GM18907 (cell line): ENCODE measurements around the gene SORBS1.
"Not testable (repeated sequence)": the region's sequence is repeated elsewhere in the genome, so short reads cannot be mapped to it uniquely, and the experiment has no call there.

Experiments
- ATAC-seq: cut with Tn5 transposase; IDR thresholded peaks from one replicate; pipeline ENCODE4 v1.9.1; 2021; ENCODE audit warnings: mild to moderate bottlenecking, moderate library complexity; ENCODE audit not compliant: unreplicated experiment

Gene SORBS1

GRCh38 chr10:95496246-95496911, 64.8 kb downstream of the SORBS1 start:
- no peak for ATAC-seq

GRCh38 chr10:95493862-95494261, 67.3 kb downstream of the SORBS1 start:
- no peak for ATAC-seq

GRCh38 chr10:95487994-95488393, 73.2 kb downstream of the SORBS1 start:
- ATAC-seq = no peak

GRCh38 chr10:95485056-95485844, 75.9 kb downstream of the SORBS1 start:
- ATAC-seq = no peak

- no peak for ATAC-seq
Observed at GRCh38 chr10:95482501-95483233, 78.5 kb downstream of the SORBS1 start.

GRCh38 chr10:95480901-95481491, 80.2 kb downstream of the SORBS1 start:
- no peak for ATAC-seq

GRCh38 chr10:95480102-95480900, 80.9 kb downstream of the SORBS1 start:
- ATAC-seq = no peak

GRCh38 chr10:95478935-95479334, 82.2 kb downstream of the SORBS1 start:
- no peak for ATAC-seq

GRCh38 chr10:95478185-95478584, 83.0 kb downstream of the SORBS1 start:
- ATAC-seq = no peak

- no peak for ATAC-seq
Observed at GRCh38 chr10:95477175-95477520, 84.0 kb downstream of the SORBS1 start.

GRCh38 chr10:95476469-95477174, 84.5 kb downstream of the SORBS1 start:
- no peak for ATAC-seq

GRCh38 chr10:95475827-95476468, 85.2 kb downstream of the SORBS1 start:
- no peak for ATAC-seq

- no peak for ATAC-seq
Observed at GRCh38 chr10:95475003-95475383, 86.2 kb downstream of the SORBS1 start.

GRCh38 chr10:95474228-95475002, 86.8 kb downstream of the SORBS1 start:
- no peak for ATAC-seq

GRCh38 chr10:95472304-95473088, 88.7 kb downstream of the SORBS1 start:
- ATAC-seq = no peak

- no peak for ATAC-seq
Observed at GRCh38 chr10:95469676-95470075, 91.5 kb downstream of the SORBS1 start.

- no peak for ATAC-seq
Observed at GRCh38 chr10:95469251-95469650, 91.9 kb downstream of the SORBS1 start.

GRCh38 chr10:95467642-95468041, 93.5 kb downstream of the SORBS1 start:
- not testable (repeated sequence) for ATAC-seq
